GM18517 (cell line): ENCODE results near the gene CNGA2.

Experiments
- ATAC-seq: cut with Tn5 transposase; IDR thresholded peaks from one replicate; pipeline ENCODE4 v1.9.1; 2021; ENCODE audit warnings: mild to moderate bottlenecking, moderate library complexity; ENCODE audit not compliant: unreplicated experiment

The CNGA2 gene

GRCh38 chrX:151711154-151711553 is 23.4 kb upstream of the CNGA2 start:
- ATAC-seq, result no peak

- no peak for ATAC-seq
Observed at GRCh38 chrX:151711787-151712186, 22.8 kb upstream of the CNGA2 start.

- ATAC-seq, result no peak
Observed at GRCh38 chrX:151712253-151712652, 22.3 kb upstream of the CNGA2 start.

- ATAC-seq, result no peak
Observed at GRCh38 chrX:151713849-151714248, 20.7 kb upstream of the CNGA2 start.

GRCh38 chrX:151714362-151714761 is 20.2 kb upstream of the CNGA2 start:
- no peak for ATAC-seq

GRCh38 chrX:151715752-151716151 is 18.8 kb upstream of the CNGA2 start, which contains the start of gene FATE1:
FATE1 (plus strand) TSS chrX:151716035; CDS start chrX:151716120, 85 bp downstream.
- ATAC-seq, result no peak

- ATAC-seq, result no peak
Observed at GRCh38 chrX:151722241-151722846, 12.2 kb upstream of the CNGA2 start.

GRCh38 chrX:151723156-151723760 is 11.3 kb upstream of the CNGA2 start:
- no peak for ATAC-seq

GRCh38 chrX:151724563-151725337 is 9.8 kb upstream of the CNGA2 start:
- no peak for ATAC-seq

GRCh38 chrX:151725338-151725614 is 9.3 kb upstream of the CNGA2 start:
- ATAC-seq, result no peak

GRCh38 chrX:151726751-151727150 is 7.8 kb upstream of the CNGA2 start:
- no peak for ATAC-seq

GRCh38 chrX:151727346-151727745 is 7.2 kb upstream of the CNGA2 start:
- ATAC-seq, result no peak

- ATAC-seq, result no peak
Observed at GRCh38 chrX:151729056-151729725, 5.4 kb upstream of the CNGA2 start.

- no peak for ATAC-seq
Observed at GRCh38 chrX:151735219-151735618, 673 bp downstream of the CNGA2 start.

GRCh38 chrX:151736685-151737084 is 2.1 kb downstream of the CNGA2 start:
- no peak for ATAC-seq

GRCh38 chrX:151737494-151737893 is 2.9 kb downstream of the CNGA2 start:
- no peak for ATAC-seq

- no peak for ATAC-seq
Observed at GRCh38 chrX:151738751-151739150, 4.2 kb downstream of the CNGA2 start.

- no peak for ATAC-seq
Observed at GRCh38 chrX:151741606-151742005, 7.1 kb downstream of the CNGA2 start.

GRCh38 chrX:151742311-151742710 is 7.8 kb downstream of the CNGA2 start:
- no peak for ATAC-seq

- ATAC-seq, result no peak
Observed at GRCh38 chrX:151743651-151744470, 9.3 kb downstream of the CNGA2 start.

- ATAC-seq, result no peak
Observed at GRCh38 chrX:151745651-151746050, 11.1 kb downstream of the CNGA2 start.
